HG03457 (cell line): Measurements from ENCODE around the gene ZNF280C.
"Not testable (repeated sequence)": the region's sequence is repeated elsewhere in the genome, so short reads cannot be mapped to it uniquely, and the experiment has no call there.

Experiments used
- ATAC-seq: cut with Tn5 transposase; IDR thresholded peaks from one replicate; pipeline ENCODE4 v1.9.1; 2021; ENCODE audit warnings: moderate number of reproducible peaks; ENCODE audit not compliant: unreplicated experiment

ZNF280C gene

GRCh38 chrX:130268449-130269170 is at the start of gene ZNF280C:
Gene ZNF280C (minus strand): TSS chrX:130268899. CDS start chrX:130260449, 8,450 bp downstream.
- ATAC-seq: peak; percentile 96

DNA sequence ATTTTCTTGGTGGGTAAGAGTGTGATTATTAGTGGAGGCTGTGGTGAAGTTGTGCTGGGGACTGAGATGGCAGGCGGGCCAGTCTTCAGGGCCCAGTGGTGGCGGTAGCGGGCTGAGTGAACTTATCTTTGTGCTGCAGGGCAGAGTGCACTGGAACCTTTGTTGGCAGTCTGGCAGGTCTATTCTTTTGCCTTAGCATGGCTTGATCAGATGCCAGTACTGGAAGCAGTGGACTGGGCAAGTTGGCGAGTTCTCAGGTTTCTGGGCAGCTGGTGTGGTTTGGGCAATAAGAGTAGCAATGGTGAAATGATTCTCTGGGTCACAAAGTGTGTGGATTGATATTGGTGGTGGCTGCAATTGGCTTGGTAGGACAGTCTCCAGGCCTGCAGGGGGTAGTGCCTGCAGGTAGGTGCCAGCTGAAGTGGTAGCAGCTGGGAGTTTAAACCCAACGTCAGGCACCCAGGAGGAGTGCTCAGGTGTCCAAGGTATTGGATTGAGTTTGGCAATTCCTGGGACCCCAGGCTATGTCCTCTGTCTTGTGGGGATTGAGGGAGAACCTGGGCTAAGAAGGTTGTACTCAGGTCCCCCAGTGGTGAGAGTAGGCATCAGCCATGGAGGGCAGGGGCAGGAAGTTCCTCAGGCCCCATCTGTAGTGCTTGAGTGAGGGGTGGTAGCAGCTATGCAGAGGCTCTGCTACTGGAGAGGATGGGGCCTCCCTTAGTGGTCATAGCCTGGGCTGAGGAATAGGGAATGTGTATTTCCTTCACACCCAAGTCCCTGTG is 36.1 kb upstream of the ZNF280C start:
- ATAC-seq: no peak

DNA sequence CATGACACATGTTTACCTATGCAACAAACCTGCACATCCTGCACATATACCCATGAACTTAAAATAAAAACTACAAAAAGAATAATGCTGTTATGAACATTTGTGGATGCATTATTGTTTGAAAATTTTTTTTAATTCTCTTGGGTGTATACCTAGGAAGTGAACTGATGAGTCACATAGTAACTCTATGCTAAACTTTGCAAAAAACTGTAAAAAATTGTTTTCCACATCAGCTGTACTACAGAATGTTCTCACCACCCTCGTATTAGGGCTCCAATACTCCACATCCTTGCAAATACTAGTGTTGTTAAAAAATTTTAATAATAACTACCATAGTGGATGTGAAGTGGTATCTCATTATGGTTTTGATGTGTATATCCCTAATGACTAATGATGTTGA is 33.3 kb upstream of the ZNF280C start:
- ATAC-seq: no peak

DNA sequence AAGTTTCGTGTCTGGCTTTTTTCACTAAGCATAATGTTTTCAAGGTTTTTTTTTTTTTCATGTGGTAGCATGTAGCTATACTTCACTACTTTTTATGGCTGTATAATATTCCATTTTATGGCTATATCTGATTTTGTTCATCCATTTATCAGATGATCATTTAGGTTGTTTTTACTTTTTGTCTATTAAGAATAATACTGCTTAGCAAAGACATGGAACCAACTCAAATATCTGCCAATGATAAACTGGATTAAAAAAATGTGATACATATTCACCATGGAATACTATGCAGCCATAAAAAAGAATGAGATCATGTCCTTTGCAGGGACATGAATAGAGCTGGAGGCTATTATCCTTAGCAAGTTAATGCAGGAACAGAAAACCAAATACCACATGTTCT is 32.7 kb upstream of the ZNF280C start:
- ATAC-seq: no peak

DNA sequence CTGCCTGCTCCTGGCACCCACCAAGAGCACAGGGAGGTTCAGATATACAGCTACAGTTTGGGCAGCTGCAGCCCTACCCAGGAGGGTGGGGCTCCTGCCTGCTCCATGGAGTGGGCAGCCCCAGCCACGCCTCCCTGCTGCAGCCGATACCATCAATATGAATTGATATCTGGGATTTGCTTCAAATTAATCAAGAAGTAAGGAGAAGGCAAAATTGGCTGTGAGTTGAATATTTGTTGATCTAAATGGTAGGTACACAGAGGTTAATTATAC is 31.2 kb upstream of the ZNF280C start:
- no peak for ATAC-seq

DNA sequence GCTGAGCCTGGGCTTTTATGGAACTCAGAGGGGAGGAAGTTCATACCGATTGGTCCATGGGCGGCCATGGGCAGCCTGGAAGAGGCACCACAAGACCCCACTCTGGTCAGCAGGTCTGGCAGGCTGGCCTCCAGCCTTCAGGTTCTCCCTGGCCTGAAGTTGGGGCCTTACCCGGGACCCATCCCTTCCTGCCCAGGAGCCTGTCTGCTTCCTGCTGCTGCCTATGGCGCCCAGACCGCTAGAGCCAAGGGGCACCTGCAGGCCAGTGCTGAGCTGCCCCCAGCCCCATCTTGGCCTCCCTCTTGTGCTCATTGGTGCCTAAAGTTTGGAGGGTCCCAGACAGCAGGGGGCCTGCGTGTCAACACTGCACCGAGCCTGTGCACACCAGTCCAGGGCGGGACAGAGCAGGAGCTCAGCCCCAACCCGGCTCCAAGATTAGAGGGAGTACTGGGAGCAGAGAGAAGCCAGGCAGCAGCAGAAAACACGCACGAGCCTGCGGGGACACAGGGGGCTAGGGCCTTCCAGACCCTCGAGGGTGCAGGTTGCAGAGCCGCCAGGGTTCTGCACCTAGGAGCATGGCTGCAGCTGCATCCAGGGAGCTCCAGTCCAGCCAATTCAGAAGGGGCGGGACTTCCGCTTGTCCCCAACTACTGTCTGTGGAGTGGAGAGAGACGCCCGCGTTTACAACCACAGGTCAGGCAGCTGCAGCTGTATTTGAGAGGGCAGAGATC is 30.7 kb upstream of the ZNF280C start:
- no peak for ATAC-seq

- ATAC-seq: no peak
These were observed 28.0 kb upstream of the ZNF280C start for GRCh38 chrX:130296743-130297142.

- ATAC-seq: no peak
These were observed 27.6 kb upstream of the ZNF280C start for GRCh38 chrX:130296297-130296678.

DNA sequence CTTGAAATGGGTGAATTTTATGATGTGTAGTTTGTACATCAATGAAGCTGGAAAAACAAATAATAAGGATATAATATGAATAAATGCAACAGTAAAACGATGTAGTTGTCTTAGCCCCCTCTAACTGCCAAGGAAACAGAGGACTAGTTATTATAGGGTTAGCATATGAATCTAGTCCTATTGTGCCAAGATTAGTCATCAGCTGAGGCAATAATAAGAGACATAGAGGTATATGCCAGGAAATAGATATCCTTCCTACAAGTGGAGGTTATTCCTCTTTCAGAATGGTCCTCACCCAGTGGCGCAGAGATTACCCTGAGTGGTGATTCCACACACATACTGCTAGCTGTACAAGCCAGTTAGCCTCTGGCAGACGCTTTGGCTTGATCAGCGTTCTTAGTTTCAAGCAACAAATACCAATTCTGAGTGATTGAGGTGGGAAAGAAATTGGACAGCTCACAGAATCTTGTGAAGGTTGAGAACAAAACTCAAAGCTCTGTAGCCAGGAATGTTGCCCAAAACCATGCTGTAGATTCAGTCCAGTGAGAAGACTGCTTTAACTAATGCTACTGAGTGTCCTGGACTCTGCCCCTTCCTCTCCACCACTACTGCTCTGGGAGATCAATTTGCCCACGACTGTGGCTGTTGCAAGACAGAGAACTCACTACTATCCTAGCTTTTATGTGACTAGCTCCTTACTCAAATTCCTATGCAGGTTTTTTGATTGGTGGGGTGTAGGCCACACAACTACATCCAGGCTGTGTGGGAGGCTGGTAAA is 27.0 kb upstream of the ZNF280C start:
- ATAC-seq: no peak

GRCh38 chrX:130287071-130287770 is 18.5 kb upstream of the ZNF280C start:
- no peak for ATAC-seq

GRCh38 chrX:130285710-130286109 is 17.0 kb upstream of the ZNF280C start:
- no peak for ATAC-seq

DNA sequence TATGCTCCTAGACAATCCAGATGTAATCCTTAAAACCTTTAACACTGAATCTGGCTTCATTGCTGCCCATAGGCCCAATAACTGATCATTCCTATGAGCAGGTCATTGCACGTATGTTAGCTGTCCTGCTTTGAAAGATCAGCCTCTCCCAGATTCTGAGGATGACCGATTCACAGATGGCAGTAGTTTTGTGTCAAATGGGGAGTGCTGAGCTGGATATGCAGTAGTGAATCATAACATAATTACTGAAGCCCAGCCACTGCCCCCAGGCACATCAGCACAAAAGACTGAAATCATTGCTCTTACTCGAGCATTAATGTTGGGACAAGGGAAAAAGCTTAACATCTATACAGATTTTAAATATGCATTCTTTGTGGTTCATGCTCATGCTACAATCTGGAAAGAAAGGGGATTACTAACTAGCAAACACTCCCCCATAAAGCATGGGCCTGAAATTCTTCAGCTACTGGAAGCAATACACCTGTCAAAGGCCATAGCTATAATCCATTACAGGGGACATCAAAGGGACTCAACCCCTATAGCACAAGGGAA is 16.4 kb upstream of the ZNF280C start:
- no peak for ATAC-seq

DNA sequence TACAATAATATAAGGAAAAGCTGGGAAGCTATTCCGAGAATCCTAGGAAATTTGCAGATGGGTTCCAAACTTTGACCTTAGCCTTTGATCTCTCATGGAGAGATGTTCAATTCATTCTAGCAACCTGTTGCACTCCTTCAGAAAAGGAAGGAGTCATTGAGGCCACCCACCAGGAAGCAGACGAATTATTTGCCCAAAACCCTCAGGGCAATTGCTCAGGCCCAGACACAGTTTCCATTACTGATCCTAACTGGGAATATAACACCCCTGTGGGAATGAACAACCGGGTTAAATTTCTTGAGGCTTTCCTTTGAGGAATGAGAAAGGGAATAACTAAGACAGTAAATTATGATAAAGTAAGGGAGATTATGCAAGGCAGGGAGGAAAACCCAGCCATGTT is 13.5 kb upstream of the ZNF280C start:
- ATAC-seq: no peak

DNA sequence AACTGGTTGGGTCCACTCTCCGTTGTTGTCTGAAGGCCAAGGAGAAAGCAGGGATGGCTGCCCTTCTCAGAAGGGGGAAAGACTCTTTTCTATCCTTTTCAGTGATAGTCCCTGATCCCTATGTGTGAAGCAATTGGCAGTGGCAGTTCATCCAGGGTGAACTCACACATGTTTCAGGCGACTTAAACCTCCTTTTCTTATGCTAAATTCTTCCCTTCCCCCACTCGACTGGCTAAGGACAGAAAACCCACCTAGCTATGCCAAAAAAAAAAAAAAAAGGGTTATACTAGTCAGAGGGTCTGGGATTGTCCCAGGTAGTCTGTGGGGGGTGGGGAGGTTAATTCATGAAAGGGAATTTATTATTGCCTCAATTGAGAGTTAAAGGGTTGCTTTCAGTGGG is 12.2 kb upstream of the ZNF280C start:
- ATAC-seq: no peak

GRCh38 chrX:130272253-130272652 is 3.6 kb upstream of the ZNF280C start:
- not testable (repeated sequence) for ATAC-seq

DNA sequence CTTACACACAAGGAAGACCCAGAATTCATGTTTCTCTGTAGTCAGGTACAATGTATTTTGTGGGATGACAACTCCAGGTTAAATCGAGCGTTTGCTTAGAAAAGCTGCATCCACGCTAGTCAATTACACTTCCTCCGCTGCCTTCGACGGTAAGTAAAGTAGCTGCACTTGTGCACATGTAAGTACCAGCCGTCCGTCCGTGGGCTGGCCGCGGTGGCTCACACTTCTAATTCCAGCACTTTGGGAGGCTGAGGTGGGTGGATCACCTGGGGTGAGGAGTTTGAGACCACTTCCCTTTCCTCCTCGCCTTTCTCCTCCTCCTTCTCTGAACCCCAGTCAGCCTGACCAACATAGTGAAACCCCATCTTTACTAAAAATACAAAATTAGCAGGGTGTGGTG is 692 bp upstream of the ZNF280C start:
- not testable (repeated sequence) for ATAC-seq

DNA sequence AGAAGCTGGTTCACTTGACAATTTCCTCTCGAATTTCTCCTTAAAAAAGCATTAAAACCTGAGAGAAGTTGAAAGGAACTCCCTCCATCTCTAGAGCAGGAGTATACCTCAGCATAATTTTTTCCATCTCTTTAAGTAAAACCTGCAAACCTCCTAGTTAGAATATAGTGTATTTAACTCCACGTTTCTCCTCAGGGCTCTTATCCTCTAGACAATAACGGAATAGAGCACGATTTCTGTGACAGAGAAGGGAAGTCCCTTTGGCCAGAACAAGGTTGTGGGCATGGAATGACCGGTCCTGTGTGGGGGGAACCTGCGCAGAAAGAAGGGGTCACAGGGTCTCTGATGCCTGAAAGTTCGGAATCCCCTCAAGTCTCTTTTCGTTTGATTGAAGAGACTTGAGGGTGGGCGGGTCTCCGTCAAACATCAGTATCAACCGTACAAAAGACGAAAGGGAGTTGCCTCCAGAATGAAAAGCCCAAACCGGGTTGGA is 697 bp downstream of the ZNF280C start:
- no peak for ATAC-seq

- no peak for ATAC-seq
These were observed 4.1 kb downstream of the ZNF280C start for GRCh38 chrX:130264573-130264972.

- no peak for ATAC-seq
These were observed 5.7 kb downstream of the ZNF280C start for GRCh38 chrX:130263016-130263415.

- ATAC-seq: no peak
These were observed 6.5 kb downstream of the ZNF280C start for GRCh38 chrX:130262231-130262630.
